ENCODE data around the gene ACAA2. TPM values are rescaled to one million over a fixed set of nuclear protein-coding genes. Genes with fewer than 3 reads are reported as not detected.
"Not testable (repeated sequence)": the region's sequence is repeated elsewhere in the genome, so short reads cannot be mapped to it uniquely, and the experiment has no call there.

ACAA2 gene
- total RNA-seq, 1 donor from 2014 or later = 23.2 TPM

GRCh38 chr18:49845629-49846360, 32.5 kb upstream of the ACAA2 start:
- no peak for FAIRE-seq
- DNase-seq (ENCODE audit: low spot score in 2 of 2) = no peak

- no peak for DNase-seq (ENCODE audit: low spot score in 2 of 2)
- no peak for FAIRE-seq
Observed at GRCh38 chr18:49844903-49845302, 31.6 kb upstream of the ACAA2 start.

DNA sequence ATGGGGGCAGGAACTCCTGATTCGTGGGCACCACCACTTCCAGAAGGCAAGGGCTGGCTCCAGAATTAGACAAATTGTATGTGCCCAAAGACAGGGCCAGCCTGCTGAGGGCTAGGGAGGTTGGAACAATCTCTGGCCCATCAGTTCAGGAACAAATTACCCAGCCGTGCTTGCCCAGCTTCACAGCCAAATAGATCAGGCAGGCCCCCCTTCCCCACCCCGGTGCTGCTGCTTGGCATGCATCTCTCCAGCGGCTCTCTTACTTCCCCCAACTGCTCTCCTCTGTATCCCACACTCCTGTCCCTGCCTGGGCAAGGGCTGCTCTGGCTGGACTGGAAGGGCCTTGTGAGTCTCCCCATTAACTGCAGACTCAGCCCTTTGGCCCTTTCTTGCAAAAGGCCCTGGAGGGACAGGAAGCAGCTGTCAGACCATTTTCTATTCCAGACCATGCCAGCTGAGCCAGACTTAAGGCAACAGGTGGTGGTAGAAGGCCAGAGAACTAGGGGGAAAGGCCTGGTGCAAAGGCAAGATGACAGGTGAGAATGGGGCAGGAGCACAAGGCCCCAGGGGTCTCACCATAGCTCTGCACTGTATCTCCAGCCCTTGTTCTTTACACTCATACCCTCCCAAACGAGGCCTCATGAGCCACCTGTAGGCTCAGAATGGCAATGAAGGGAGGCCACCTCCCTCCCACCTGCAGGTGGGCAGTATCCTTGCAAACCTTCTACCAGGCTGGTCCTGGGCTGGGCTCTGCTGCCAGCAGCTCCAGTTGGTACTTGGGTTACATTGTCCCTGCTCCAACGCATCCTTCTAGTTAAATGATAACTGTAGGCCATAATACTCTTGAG, 30.7 kb upstream of the ACAA2 start:
- DNase-seq (ENCODE audit: low spot score in 2 of 2) = no peak
- no peak for FAIRE-seq

DNA sequence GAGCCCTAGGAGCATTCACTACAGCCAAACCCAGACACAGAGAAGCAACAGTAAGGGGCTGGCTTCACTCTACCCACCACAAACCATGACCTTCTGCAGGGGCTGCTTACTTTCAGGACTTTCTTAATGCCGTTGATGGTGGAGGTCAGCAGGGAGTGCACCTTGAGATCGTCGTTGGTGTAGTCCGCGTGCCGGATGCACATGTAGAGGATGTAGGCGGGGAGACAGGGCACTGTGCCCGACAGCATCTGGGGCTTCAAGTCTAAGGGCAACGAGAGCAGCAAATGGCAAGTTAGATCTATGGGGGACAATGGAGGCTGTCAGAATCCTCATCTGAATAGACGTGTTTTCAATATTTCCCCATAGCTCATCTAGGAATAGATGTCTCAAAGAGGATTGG, 29.8 kb upstream of the ACAA2 start:
- DNase-seq (ENCODE audit: low spot score in 2 of 2) = no peak
- no peak for FAIRE-seq

GRCh38 chr18:49842656-49843055, 29.3 kb upstream of the ACAA2 start:
- FAIRE-seq (no peak), DNase-seq (ENCODE audit: low spot score in 2 of 2) (no peak)

- FAIRE-seq (no peak), DNase-seq (ENCODE audit: low spot score in 2 of 2) (no peak)
Observed at GRCh38 chr18:49841236-49842217, 28.2 kb upstream of the ACAA2 start.

- DNase-seq (ENCODE audit: low spot score in 2 of 2) (no peak), FAIRE-seq (no peak)
Observed at GRCh38 chr18:49839012-49839411, 25.7 kb upstream of the ACAA2 start.

DNA sequence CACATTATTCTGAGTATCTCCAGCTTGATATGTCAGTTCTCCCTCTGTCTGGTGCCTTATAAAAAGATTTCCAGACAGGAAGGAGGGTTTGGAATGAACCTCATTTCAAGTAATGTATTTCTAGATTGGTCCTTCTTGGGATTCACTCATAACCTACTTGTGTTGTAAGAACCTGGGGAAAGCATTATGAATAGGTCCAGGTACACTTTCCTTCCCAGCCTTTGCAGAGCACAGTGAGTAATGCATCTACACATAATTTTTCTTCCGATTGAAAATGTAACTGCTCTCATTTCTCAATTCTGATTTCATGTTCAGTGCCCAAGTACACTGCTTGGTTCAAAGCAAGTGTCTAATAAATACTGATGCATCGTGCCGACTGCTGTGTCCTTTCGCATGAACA, 25.0 kb upstream of the ACAA2 start:
- FAIRE-seq (no peak), DNase-seq (ENCODE audit: low spot score in 2 of 2) (no peak)

GRCh38 chr18:49837889-49838288, 24.6 kb upstream of the ACAA2 start:
- no peak for FAIRE-seq
- DNase-seq (ENCODE audit: low spot score in 2 of 2) = no peak

DNA sequence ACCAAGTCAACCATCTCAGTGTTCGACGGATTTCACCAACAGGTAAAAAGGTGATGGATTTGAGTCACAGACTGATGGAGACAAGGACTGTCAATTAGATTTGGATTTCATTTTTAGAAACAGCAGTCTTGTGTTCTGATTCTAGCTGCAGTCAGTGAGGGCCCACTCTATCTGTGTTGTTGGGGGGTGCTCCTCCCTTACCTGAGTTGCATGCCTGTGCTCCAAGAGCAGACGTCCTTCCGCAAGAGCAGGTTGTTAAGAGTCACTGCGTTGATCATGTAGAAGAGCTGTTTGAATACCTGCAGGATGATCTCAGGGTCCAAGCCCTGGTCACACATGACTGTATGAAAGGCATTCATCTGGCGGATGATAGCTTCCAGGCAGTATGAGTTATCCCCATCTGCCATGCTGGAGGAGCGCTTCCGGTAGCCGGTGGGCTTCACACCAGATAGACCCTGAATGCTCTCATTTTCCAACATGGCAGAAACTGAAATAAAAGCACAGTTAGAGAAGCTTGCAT, 24.0 kb upstream of the ACAA2 start:
- not testable (repeated sequence) for FAIRE-seq; DNase-seq (ENCODE audit: low spot score in 2 of 2)

- FAIRE-seq = no peak
- DNase-seq (ENCODE audit: low spot score in 2 of 2) = no peak
Observed at GRCh38 chr18:49835405-49835804, 22.1 kb upstream of the ACAA2 start.

GRCh38 chr18:49834258-49834657, 20.9 kb upstream of the ACAA2 start:
- no peak for FAIRE-seq
- DNase-seq (ENCODE audit: low spot score in 2 of 2) = no peak

DNA sequence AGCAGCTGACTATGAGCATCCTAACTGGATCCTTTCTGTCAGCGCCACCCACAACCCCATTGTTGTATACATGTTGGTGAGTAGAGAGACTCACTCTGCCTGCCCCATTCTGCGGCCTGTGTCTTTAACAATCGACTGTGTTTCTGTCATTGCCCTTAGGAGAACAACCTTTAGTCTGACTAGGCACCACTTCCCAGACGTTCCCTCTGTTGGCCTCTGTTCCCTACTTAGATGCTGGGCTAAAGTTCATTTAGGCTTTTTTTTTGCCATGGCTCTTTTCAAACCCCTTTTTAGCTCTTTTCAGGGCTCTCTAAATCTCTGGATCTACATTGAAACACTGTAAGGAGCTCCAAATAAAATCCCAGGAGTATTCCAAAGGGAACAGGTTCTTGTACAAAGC, 20.5 kb upstream of the ACAA2 start:
- no peak for DNase-seq (ENCODE audit: low spot score in 2 of 2)
- FAIRE-seq = no peak

DNA sequence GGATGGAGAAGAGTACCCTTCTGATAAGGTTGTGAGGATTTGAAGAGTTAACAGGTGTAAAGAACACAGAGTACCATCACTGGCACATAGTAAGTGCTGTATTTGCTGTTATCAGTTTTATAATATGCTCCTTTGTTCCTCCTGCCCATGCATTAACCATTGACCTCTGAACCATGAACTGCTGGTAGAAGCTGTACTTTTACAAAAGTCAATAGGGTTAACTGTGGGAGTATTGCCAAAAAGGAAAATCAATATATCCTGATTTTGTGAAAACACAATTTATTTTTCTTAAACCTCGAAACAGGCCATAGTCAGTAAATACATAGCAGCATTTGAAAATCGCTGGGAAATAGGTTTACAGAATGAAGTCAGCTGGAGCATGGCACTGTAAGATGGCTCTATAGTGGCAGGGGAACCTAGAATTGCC, 18.9 kb upstream of the ACAA2 start:
- no peak for DNase-seq (ENCODE audit: low spot score in 2 of 2)
- FAIRE-seq = no peak

DNA sequence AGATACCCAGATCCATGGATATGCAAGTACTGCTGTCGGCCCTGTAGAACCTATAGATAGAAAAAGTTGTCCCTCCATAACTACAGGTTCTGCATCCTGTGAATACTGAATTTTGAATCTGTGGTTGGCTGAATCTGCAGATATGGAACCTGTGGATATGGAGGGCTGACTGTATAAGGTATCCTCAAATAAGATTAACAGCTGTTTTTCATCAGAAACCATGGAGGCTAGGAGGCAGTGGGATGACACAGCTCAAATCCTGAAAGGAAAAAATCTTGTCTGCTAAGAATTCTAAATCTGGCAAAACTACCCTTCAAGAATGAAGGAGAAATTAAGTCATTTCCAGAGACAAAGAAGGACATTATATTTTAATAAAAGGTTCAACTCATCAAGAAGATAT, 14.7 kb upstream of the ACAA2 start:
- no peak for FAIRE-seq

GRCh38 chr18:49819823-49820671, 6.7 kb upstream of the ACAA2 start:
- FAIRE-seq = no peak
- DNase-seq (ENCODE audit: low spot score in 2 of 2) = no peak

More for the DNA sequence above, 14.7 kb upstream of the ACAA2 start:
- no peak for DNase-seq (ENCODE audit: low spot score in 2 of 2)

- FAIRE-seq (no peak), DNase-seq (ENCODE audit: low spot score in 2 of 2) (no peak)
Observed at GRCh38 chr18:49819071-49819662, 5.8 kb upstream of the ACAA2 start.

DNA sequence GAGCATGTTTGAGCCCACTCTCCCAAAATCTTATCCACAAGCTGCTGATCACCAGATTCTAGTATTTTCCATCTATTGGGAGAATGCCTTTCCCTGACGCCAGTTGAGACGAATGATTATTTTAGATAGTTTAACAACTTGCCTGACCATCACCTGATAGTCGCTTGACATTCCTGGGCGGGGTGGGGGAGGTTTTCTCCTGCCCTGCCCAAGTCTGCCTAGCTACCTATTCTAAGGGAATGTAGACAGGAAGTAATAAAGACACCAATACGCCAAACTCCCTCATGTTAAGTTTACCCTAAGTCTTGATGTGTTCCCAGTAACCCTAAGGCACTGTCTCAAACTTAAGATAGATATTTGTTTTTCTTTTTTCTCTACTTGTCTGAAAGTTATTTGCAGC, 4.6 kb upstream of the ACAA2 start:
- DNase-seq (ENCODE audit: low spot score in 2 of 2) = no peak
- no peak for FAIRE-seq

DNA sequence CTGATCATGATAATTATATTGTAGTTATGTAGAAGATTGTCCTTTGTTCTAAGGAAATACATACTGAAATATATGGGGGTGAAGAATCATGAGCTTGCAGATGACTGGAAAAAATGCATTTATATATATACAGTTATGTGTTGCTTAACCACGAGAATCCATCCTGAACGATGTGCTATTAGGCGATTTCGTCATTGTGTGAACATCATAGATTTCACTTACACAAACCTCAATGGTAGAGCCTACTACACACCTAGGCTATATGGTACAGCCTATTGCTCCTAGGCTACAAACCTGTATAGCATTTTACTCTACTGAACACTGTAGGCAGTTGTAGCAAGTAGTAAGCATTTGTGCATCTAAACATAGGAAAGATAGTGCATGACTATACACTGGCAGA, 2.6 kb upstream of the ACAA2 start:
- FAIRE-seq (no peak), DNase-seq (ENCODE audit: low spot score in 2 of 2) (no peak)
